Measurements from ENCODE around the gene CDS2. TPM values are rescaled to one million over a fixed set of nuclear protein-coding genes. Genes with fewer than 3 reads are reported as not detected.

The CDS2 gene
- total and polyA plus RNA-seq, 2 experiments from 2014 or later = 16.8 to 40.8 TPM

GRCh38 chr20:5146099-5146668 lies 19.4 kb downstream of the CDS2 start (continued):
- TF ChIP-seq JUNB (IDR thresholded peaks at IDR 0.05; ENCODE audit: unreplicated experiment) = no peak
- TF ChIP-seq, protein P1, sequence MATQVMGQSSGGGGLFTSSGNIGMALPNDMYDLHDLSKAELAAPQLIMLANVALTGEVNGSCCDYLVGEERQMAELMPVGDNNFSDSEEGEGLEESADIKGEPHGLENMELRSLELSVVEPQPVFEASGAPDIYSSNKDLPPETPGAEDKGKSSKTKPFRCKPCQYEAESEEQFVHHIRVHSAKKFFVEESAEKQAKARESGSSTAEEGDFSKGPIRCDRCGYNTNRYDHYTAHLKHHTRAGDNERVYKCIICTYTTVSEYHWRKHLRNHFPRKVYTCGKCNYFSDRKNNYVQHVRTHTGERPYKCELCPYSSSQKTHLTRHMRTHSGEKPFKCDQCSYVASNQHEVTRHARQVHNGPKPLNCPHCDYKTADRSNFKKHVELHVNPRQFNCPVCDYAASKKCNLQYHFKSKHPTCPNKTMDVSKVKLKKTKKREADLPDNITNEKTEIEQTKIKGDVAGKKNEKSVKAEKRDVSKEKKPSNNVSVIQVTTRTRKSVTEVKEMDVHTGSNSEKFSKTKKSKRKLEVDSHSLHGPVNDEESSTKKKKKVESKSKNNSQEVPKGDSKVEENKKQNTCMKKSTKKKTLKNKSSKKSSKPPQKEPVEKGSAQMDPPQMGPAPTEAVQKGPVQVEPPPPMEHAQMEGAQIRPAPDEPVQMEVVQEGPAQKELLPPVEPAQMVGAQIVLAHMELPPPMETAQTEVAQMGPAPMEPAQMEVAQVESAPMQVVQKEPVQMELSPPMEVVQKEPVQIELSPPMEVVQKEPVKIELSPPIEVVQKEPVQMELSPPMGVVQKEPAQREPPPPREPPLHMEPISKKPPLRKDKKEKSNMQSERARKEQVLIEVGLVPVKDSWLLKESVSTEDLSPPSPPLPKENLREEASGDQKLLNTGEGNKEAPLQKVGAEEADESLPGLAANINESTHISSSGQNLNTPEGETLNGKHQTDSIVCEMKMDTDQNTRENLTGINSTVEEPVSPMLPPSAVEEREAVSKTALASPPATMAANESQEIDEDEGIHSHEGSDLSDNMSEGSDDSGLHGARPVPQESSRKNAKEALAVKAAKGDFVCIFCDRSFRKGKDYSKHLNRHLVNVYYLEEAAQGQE (IDR thresholded peaks at IDR 0.05; ENCODE audit: unreplicated experiment) = no peak
- no peak for TF ChIP-seq CTCF (conservative IDR thresholded peaks at IDR 0.05; ENCODE audit: low read depth in 2 of 2)
- no peak for TF ChIP-seq EZH2phosphoT487 (IDR thresholded peaks at IDR 0.05; ENCODE audit: unreplicated experiment)
- TF ChIP-seq STAT1 (IDR thresholded peaks at IDR 0.05; ENCODE audit: unreplicated experiment) = no peak

DNA sequence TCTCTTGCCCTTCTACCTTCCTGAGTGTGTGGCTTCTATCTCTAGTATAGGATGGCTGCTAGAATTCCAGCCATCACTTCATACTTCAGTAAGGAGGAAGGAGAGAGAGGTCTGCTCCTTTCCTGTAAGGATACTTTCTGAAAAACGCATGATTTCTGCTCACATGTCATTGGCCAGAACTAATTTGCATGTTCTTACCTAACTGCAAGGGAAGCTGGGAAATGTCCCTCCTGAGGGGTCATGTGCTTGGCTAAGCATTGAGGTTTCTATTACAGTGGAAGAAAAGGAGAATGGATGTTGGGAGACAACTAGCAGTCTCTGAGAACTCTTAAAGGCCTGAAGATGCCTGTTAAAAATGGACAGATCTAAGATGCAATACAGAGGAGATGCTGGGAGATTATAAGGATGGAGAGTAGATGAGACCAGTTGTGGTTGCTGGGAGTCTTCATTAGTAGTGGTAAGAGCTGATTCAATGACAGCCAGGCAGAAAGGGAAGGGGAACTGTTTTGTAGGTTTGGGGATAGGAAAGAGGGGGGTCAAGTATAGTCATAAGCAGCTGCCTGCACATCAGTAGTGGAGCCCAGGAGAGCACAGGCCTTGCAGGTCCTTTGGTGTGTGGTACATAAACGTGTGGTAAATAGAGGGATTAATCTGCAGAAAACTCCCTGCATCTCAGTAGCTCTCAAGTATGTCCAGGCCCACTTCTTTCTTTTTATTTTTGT lies 20.2 kb downstream of the CDS2 start:
- Mint-ChIP-seq H3K9me3 (no peaks in the 10 kb centered on the region), H3K4me1 (peaks cover 10% of the 10 kb centered on the region; the same call in 2 of the 3 replicates), H3K27ac (no peak overlapping the region), H3K4me3 (no peak overlapping the region), H3K27me3 (ENCODE audit: insufficient read depth, low read depth, poor library complexity) (no peaks in the 10 kb centered on the region), H3K36me3 (ENCODE audit: low read depth) (no peaks in the 10 kb centered on the region; the same call in 2 of the 3 replicates)
- peaks cover 88% of the 10 kb centered on the region for H3K79me2 ChIP-seq (replicated peaks; ENCODE audit: insufficient read depth)
- no peak overlapping the region for H2AFZ ChIP-seq
- TF ChIP-seq POLR2AphosphoS5 (IDR thresholded peaks at IDR 0.05; ENCODE audit: low read depth) = no peak
- no peak for TF ChIP-seq ZNF114 (CRISPR knock-in tag; IDR thresholded peaks at IDR 0.05)
- H3K27me3 ChIP-seq (ENCODE audit: insufficient read depth) = no peaks in the 10 kb centered on the region
- H3K4me2 ChIP-seq = no peak overlapping the region
- no peaks in the 10 kb centered on the region for H3K36me3 ChIP-seq (ENCODE audit: insufficient read depth)
- no peak for DNase-seq (ENCODE audit: low spot score)
- peaks cover 27% of the 10 kb centered on the region for H4K20me1 ChIP-seq (replicated peaks; ENCODE audit: insufficient read depth)
- H3F3A ChIP-seq (replicated peaks; ENCODE audit: low read depth) = no peaks in the 10 kb centered on the region
- no peak overlapping the region for H3K27ac ChIP-seq (ENCODE audit: low read depth)
- no peaks in the 10 kb centered on the region for H3K9me2 ChIP-seq (ENCODE audit: insufficient read depth)
- H3K4me1 ChIP-seq (ENCODE audit: insufficient read depth) = no peaks in the 10 kb centered on the region; the same call in 1 of the 2 replicates
- no peak overlapping the region for H3K4me3 ChIP-seq
- no peak for ATAC-seq
